ENCODE results near the gene VAMP2.

VAMP2 gene

DNA sequence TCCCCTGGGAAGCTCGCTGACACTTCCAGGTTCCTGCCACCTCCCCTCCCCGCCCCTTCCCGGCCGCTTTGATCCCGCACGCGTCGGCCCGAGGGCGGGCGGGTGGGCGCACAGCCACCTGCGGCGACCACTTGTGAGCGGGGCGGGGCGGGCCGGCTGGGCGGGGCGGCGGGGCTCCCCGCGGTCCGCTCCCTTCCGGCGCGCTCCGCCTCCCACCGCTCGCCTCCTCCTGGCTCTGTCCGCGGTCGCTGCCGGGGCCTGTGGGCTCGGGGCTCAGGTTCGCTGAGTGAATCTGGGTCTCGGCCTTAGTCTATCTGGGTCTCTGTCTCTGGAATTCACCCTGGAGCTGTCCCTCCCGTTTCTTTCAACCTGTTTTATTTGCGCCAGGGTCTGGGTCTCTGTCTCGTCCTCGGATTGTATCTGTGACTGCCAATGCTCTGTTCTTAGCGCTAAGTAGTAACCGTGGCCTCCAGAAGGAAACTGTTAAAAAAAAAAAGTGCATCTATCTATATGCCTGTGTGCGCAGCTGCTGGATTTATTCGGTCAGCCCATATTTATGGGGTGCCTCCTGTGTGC, 36.2 kb downstream of the VAMP2 start:
- TF ChIP-seq ARNTL (CRISPR knock-in tag; IDR thresholded peaks at IDR 0.05; ENCODE audit: borderline replicate concordance, low read depth) (no peak), RARB (CRISPR knock-in tag; IDR thresholded peaks at IDR 0.05) (no peak)
- peak; percentile 44 for ATAC-seq

DNA sequence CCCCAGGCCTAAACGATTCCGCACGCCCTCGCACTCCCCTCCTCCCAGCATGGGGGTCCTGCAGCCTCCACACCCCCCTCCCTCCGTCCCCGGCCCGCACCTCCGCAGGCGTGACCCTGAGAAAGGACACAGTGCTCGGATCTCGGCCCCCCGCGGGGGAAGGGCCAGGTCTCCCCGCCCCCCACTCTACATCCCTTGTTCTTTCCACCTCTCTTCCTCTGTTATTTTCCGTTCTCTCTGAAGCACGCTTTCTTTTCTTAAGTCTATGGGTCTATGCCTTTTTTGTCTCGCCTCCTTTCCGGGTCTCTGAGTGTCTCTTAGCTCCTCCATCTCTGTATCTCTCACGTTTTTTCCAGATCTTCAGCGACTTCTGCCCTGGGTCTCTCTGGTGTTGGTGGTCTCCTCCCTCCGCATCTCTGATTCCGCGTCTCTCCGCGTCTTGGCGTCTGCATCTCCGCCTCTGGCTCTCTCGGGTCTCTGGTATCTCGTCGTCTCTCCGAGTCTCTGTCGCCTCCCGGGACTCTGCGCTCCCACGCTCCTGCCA, 36.7 kb downstream of the VAMP2 start:
- TF ChIP-seq ZC3H10 (CRISPR knock-in tag; IDR thresholded peaks at IDR 0.05) = no peak
- ATAC-seq = no peak

DNA sequence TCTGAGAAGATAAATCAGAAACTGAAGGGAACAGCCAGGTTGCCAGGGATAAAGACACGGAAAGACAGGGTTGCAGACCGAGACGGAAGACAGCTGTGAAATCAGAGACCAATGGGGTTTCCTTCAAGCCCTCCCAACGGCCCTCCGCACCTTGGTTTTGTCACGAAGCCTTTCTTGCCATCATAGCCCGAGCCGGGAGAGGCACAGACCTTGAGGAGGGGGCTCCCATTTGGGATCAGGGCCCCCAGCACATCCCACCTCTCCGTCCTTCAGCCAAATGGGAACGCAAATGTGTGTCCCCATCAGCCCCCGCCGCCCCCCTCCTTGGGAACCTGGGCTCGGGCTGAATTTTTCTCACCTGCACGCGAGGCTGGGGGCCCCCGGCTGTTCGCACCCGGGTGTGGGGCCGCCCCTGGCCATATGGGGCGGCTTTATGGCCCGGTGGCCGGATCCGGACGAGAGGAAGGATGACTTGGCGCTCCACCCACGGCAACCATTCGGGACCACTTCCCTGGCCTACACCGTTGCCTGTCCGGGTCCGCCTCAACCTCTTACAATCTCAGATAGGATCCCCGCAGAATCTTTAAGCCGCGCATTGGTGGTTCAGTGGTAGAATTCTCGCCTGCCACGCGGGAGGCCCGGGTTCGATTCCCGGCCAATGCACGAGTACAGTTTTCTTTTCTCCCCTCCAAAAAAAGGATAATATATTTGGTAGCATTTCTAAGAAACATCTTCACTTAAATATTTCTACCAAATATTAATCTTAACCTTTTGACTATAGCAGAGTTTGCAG, 37.4 kb downstream of the VAMP2 start:
- TF ChIP-seq ZNF565 (CRISPR knock-in tag; conservative IDR thresholded peaks at IDR 0.05; ENCODE audit: low read depth) (no peak), GLIS3 (CRISPR knock-in tag; IDR thresholded peaks at IDR 0.05) (no peak), PPARA (CRISPR knock-in tag; IDR thresholded peaks at IDR 0.05; ENCODE audit: borderline replicate concordance) (no peak), TOX (CRISPR knock-in tag; IDR thresholded peaks at IDR 0.05; ENCODE audit: borderline replicate concordance) (no peak), ISL1 (CRISPR knock-in tag; IDR thresholded peaks at IDR 0.05) (no peak), TCF4 (CRISPR knock-in tag; IDR thresholded peaks at IDR 0.05; ENCODE audit: borderline replicate concordance) (no peak), ZNF8 (CRISPR knock-in tag; IDR thresholded peaks at IDR 0.05) (no peak)

GRCh38 chr17:8124350-8125153, 38.2 kb downstream of the VAMP2 start:
- no peak for ATAC-seq

More for the DNA sequence above, 37.4 kb downstream of the VAMP2 start:
- ATAC-seq = peak; percentile 9

More at GRCh38 chr17:8124350-8125153, 38.2 kb downstream of the VAMP2 start:
- no peak for TF ChIP-seq CSDC2 (CRISPR knock-in tag; IDR thresholded peaks at IDR 0.05)
- TF ChIP-seq ZC3H10 (CRISPR knock-in tag; IDR thresholded peaks at IDR 0.05) = no peak
- TF ChIP-seq, protein P1, sequence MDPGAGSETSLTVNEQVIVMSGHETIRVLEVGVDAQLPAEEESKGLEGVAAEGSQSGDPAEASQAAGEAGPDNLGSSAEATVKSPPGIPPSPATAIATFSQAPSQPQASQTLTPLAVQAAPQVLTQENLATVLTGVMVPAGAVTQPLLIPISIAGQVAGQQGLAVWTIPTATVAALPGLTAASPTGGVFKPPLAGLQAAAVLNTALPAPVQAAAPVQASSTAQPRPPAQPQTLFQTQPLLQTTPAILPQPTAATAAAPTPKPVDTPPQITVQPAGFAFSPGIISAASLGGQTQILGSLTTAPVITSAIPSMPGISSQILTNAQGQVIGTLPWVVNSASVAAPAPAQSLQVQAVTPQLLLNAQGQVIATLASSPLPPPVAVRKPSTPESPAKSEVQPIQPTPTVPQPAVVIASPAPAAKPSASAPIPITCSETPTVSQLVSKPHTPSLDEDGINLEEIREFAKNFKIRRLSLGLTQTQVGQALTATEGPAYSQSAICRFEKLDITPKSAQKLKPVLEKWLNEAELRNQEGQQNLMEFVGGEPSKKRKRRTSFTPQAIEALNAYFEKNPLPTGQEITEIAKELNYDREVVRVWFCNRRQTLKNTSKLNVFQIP (CRISPR knock-in tag; IDR thresholded peaks at IDR 0.05; ENCODE audit: borderline replicate concordance, low read depth) = no peak
- TF ChIP-seq ARNTL (CRISPR knock-in tag; IDR thresholded peaks at IDR 0.05; ENCODE audit: borderline replicate concordance, low read depth) = no peak
- TF ChIP-seq, protein P2, sequence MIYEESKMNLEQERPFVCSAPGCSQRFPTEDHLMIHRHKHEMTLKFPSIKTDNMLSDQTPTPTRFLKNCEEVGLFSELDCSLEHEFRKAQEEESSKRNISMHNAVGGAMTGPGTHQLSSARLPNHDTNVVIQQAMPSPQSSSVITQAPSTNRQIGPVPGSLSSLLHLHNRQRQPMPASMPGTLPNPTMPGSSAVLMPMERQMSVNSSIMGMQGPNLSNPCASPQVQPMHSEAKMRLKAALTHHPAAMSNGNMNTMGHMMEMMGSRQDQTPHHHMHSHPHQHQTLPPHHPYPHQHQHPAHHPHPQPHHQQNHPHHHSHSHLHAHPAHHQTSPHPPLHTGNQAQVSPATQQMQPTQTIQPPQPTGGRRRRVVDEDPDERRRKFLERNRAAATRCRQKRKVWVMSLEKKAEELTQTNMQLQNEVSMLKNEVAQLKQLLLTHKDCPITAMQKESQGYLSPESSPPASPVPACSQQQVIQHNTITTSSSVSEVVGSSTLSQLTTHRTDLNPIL (CRISPR knock-in tag; IDR thresholded peaks at IDR 0.05; ENCODE audit: low read depth) = no peak
- TF ChIP-seq TSHZ2 (CRISPR knock-in tag; IDR thresholded peaks at IDR 0.05) = no peak
- TF ChIP-seq, protein P3, sequence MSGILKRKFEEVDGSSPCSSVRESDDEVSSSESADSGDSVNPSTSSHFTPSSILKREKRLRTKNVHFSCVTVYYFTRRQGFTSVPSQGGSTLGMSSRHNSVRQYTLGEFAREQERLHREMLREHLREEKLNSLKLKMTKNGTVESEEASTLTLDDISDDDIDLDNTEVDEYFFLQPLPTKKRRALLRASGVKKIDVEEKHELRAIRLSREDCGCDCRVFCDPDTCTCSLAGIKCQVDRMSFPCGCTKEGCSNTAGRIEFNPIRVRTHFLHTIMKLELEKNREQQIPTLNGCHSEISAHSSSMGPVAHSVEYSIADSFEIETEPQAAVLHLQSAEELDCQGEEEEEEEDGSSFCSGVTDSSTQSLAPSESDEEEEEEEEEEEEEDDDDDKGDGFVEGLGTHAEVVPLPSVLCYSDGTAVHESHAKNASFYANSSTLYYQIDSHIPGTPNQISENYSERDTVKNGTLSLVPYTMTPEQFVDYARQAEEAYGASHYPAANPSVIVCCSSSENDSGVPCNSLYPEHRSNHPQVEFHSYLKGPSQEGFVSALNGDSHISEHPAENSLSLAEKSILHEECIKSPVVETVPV (CRISPR knock-in tag; IDR thresholded peaks at IDR 0.05) = no peak
- no peak for TF ChIP-seq ISL1 (CRISPR knock-in tag; IDR thresholded peaks at IDR 0.05)
- TF ChIP-seq SNAI2 (CRISPR knock-in tag; IDR thresholded peaks at IDR 0.05) = no peak
- no peak for TF ChIP-seq ZFP30 (CRISPR knock-in tag; IDR thresholded peaks at IDR 0.05)
- TF ChIP-seq BACH2 (CRISPR knock-in tag; IDR thresholded peaks at IDR 0.05; ENCODE audit: borderline replicate concordance) = no peak
- TF ChIP-seq ESRRG (CRISPR knock-in tag; IDR thresholded peaks at IDR 0.05) = no peak
- no peak for TF ChIP-seq PPARA (CRISPR knock-in tag; IDR thresholded peaks at IDR 0.05; ENCODE audit: borderline replicate concordance)
- TF ChIP-seq TOX (CRISPR knock-in tag; IDR thresholded peaks at IDR 0.05; ENCODE audit: borderline replicate concordance) = no peak
- TF ChIP-seq TCF4 (CRISPR knock-in tag; IDR thresholded peaks at IDR 0.05; ENCODE audit: borderline replicate concordance) = no peak
- no peak for TF ChIP-seq ZNF8 (CRISPR knock-in tag; IDR thresholded peaks at IDR 0.05)

Data from SK-N-SH treated with all-trans-retinoic acid at 6 μM for 48 hours (cell line).